Stomach smooth muscle (tissue), 2 donors: ENCODE data around the gene KCNK1.

Source experiments
- H3K27ac ChIP-seq: one replicate; pipeline ENCODE4 v1.7.0; 2013; ENCODE audit warnings: mild to moderate bottlenecking, low read length, inconsistent platforms
- H3K27me3 ChIP-seq, 2 donors: one replicate each; pipeline ENCODE4 v1.7.0; 2013; ENCODE audit warnings: low read length in 2 of 2; ENCODE audit not compliant: insufficient read depth in 2 of 2, control insufficient read depth in 1 of 2
- H3K36me3 ChIP-seq, 2 donors: one replicate each; pipeline ENCODE4 v1.7.0; 2013; ENCODE audit warnings: low read length in 2 of 2; ENCODE audit not compliant: control insufficient read depth in 2 of 2, insufficient read depth in 2 of 2
- H3K4me1 ChIP-seq: one replicate; pipeline ENCODE4 v1.7.0; 2013; ENCODE audit warnings: low read length; ENCODE audit not compliant: control insufficient read depth, insufficient read depth
- H3K4me3 ChIP-seq, 2 donors: one replicate each; pipeline ENCODE4 v1.7.0; 2013; ENCODE audit warnings: low read length in 2 of 2
- H3K9ac ChIP-seq, 2 donors: one replicate each; pipeline ENCODE4 v1.7.0; 2013; ENCODE audit warnings: low read length in 2 of 2, mild to moderate bottlenecking in 1 of 2
- H3K9me3 ChIP-seq, 2 donors: one replicate each; pipeline ENCODE4 v1.7.0; 2013; ENCODE audit warnings: low read length in 2 of 2; ENCODE audit not compliant: control insufficient read depth in 2 of 2
- donor health status: healthy.
- donor health status: Pancreatic carcinoma.

KCNK1 gene

DNA sequence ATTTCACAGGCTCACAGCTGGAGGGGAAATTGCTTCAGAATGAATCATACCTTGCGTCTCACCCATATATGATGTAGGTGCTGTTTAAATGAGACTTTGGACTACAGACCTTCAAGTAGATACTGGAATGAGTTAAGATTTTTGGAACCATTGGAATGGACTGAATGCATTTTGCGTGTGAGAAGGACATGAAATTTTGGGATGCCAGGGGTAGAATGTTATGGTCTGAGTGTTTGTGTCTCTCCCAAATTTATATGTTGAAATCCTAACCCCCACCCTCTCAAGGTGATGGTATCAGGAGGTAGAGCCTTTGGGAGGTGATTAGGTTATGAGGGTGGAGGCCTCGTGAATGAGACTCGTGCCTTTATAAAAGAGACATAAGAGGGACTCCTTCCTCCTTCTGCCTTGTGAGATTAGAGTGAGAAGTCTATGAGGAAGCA, 41.4 kb downstream of the KCNK1 start:
- Histone ChIP-seq H3K36me3 (no peaks in the 10 kb centered on the region), H3K27ac (no peak overlapping the region), H3K4me3 (no peak overlapping the region), H3K27me3 (no peaks in the 10 kb centered on the region), H3K9ac (no peak overlapping the region), H3K4me1 (no peaks in the 10 kb centered on the region), H3K9me3 (no peaks in the 10 kb centered on the region)

DNA sequence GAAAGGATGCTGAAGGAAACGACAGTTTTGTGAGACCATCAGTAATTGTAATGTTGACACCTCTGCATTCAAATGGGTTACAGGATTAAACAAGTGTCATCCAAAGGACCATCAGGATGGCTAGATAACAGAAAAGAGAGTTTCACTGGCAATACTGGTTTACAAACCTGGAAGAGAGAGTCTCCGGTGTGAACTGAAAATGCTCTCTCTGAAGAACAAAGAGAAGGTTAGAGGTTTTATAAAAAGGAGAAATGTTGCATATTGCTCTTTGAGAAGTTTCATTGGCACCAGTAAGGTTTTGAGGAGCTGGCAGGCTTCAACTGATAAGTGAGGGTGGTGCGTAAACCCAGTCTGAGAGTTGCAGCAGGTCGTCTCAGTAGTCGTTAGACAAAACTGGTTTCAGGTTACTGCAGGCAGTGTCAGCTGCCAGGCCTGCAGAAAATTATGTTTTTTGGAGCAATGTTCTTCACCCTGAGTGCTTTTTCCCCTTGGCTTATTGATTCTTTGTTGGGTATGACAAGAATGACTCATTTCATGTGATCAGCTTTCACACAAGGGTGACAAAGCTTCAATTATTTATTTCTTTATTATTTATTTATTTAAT, 42.2 kb downstream of the KCNK1 start:
- no peaks in the 10 kb centered on the region for H3K4me1 ChIP-seq
- no peaks in the 10 kb centered on the region for H3K36me3 ChIP-seq
- no peaks in the 10 kb centered on the region for H3K9me3 ChIP-seq
- no peak overlapping the region for H3K9ac ChIP-seq
- no peak overlapping the region for H3K4me3 ChIP-seq
- H3K27ac ChIP-seq = no peak overlapping the region
- H3K27me3 ChIP-seq = no peaks in the 10 kb centered on the region

DNA sequence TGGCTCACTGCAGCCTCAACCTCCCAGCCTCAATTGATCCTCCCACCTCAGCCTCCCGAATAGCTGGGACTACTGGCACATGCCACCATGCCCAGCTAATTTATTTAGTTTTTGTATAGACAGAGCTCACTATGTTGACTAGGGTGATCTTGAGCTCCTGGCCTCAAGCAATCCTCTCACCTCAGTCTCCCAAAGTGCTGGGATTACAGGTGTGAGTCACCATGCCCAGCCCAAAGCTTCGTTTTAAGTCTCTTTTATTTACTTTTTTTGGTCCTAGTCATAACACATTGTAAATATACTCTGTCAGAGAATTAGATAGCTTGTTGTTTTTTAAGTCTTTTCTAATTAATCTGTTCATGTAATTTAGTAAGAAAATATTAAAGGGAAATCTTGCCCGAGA, 42.8 kb downstream of the KCNK1 start:
- Histone ChIP-seq H3K4me3 (no peak overlapping the region), H3K27ac (no peak overlapping the region), H3K9me3 (no peaks in the 10 kb centered on the region), H3K36me3 (no peaks in the 10 kb centered on the region), H3K27me3 (no peaks in the 10 kb centered on the region), H3K9ac (no peak overlapping the region), H3K4me1 (no peaks in the 10 kb centered on the region)

DNA sequence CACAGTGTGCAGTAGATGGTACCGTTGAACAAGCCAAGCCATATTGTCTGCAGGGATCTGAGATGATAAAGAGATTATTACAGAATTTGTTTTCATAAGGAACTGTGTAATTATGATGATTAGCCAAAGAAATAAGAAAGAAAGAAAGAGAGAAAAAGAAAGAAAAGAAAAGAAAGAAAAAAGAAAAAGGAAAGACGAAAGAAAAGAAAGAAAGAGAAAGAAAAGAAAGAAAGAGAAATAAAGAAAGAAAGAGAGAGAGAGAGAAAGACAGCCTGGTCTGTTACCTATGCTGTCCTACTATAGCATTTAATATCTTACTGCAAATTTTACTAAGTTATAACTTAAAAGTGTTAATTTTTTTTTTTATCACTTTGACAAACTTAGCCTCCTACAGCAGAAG, 43.6 kb downstream of the KCNK1 start:
- Histone ChIP-seq H3K27me3 (no peaks in the 10 kb centered on the region), H3K9ac (no peak overlapping the region), H3K4me1 (no peaks in the 10 kb centered on the region), H3K9me3 (no peaks in the 10 kb centered on the region), H3K36me3 (no peaks in the 10 kb centered on the region), H3K4me3 (no peak overlapping the region), H3K27ac (no peak overlapping the region)

DNA sequence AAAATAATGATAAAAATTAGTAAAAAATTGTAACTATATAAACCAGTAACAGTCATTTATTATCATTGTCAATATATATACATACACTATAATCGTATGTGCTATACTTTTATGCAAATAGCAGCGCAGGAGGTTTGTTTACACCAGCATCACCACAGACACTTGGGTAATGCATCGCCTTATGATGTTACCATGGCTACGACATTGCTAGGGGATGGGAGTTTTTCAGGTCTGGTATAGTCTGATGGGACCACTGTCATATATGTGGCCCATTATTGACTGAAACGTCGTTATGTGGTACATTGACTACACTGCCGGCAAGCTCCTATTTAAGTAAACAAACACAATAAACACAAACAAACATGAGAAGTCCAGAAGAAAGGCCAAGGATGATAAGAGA, 45.6 kb downstream of the KCNK1 start:
- H3K9me3 ChIP-seq = no peaks in the 10 kb centered on the region
- no peak overlapping the region for H3K9ac ChIP-seq
- no peaks in the 10 kb centered on the region for H3K36me3 ChIP-seq
- H3K27ac ChIP-seq = no peak overlapping the region
- H3K27me3 ChIP-seq = no peaks in the 10 kb centered on the region
- H3K4me3 ChIP-seq = no peak overlapping the region
- no peaks in the 10 kb centered on the region for H3K4me1 ChIP-seq

DNA sequence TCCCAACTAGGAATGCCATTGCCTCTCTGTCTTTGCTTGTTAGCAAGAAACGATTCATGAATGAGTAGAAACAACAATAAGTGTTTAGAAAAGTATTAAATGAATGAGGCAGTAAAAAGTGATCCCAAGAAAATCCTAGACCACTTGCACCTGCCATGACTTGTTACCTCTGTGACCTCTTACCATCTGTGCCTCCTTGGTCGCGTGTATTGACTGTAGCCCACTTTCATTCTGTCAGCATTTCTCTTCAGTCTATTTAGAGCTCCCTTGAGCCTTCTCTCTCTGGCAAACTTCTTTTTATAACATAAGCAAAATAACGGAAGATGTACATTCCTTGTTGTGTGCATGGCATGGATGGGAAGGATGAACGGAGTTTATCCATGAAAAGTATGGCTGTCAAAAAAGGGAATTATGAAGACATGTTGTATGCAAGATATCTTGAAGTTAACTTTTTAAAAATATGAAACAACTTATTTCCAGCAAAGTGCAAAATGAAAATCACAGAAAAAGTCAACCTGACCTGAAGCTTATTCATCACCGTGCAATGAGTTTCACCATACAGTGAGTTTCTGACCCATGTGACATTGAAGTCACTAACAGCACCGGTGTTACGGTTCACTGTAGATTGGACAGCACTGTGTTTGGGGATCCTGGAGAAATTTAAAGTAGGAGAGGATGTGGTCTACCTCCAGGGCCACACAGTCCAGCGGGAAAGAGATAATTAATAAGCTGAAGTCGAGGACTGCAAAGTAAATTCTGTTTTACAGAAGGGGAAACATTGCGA, 47.7 kb downstream of the KCNK1 start:
- H3K27me3 ChIP-seq = no peaks in the 10 kb centered on the region
- no peaks in the 10 kb centered on the region for H3K4me1 ChIP-seq
- H3K9me3 ChIP-seq = no peaks in the 10 kb centered on the region
- no peaks in the 10 kb centered on the region for H3K36me3 ChIP-seq
- no peak overlapping the region for H3K9ac ChIP-seq
- H3K27ac ChIP-seq = no peak overlapping the region
- H3K4me3 ChIP-seq = no peak overlapping the region

DNA sequence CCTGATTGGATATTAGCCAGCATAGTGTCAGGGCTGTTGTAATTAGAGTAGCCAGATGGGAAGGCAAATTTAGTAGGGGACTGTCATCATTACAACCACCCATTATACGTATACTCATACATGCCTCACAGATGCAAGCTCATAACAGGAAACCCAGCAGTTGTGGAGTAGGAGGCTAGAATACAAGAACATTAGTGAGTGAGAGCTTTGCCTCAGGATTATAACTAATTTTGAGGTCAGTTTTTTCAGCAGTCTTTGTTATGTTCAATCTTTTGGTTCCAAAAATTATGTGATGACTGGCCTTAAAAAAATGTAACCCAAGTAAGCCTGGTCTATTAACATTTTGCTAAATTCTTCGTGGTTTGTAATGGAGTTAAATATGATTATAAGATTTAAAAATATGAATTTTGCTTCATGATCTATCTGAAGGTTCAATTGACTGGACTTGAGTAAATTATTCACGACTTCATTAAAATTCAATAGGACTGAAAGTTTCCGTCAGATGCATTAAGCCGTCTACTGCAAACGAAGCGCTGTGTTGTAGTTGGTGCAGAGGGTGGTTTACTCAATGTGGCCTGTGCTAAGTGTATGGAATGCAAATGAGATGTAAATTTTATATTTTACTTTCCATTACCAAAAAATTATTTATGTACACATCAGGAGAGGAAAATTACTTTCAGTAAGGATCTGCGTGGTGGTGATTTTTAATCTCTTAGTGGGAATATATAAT, 48.8 kb downstream of the KCNK1 start:
- Histone ChIP-seq H3K4me3 (no peak overlapping the region), H3K27me3 (no peaks in the 10 kb centered on the region), H3K36me3 (no peaks in the 10 kb centered on the region), H3K4me1 (no peaks in the 10 kb centered on the region), H3K27ac (no peak overlapping the region), H3K9ac (no peak overlapping the region), H3K9me3 (no peaks in the 10 kb centered on the region)

DNA sequence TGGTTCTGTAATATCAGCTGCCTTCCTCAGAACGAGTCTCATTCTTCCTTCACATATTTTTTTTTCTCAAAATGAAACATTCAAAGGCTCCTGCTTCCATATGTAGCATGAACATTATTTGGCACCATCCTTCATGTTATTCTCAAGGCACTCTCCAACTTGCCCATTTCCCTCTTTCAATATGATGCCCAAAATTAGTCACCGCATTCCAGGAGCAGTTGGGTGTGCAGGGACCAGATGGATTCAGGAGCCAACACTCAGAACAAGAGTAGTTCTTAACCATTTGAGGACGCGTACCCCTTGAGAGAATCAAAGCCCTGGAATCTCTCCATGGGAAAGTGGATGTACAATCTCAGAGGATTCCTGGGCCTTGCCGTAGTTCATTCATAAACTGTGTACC, 50.3 kb downstream of the KCNK1 start:
- Histone ChIP-seq H3K4me1 (no peaks in the 10 kb centered on the region), H3K9me3 (no peaks in the 10 kb centered on the region), H3K36me3 (no peaks in the 10 kb centered on the region), H3K27me3 (no peaks in the 10 kb centered on the region), H3K9ac (no peak overlapping the region), H3K4me3 (no peak overlapping the region), H3K27ac (no peak overlapping the region)

DNA sequence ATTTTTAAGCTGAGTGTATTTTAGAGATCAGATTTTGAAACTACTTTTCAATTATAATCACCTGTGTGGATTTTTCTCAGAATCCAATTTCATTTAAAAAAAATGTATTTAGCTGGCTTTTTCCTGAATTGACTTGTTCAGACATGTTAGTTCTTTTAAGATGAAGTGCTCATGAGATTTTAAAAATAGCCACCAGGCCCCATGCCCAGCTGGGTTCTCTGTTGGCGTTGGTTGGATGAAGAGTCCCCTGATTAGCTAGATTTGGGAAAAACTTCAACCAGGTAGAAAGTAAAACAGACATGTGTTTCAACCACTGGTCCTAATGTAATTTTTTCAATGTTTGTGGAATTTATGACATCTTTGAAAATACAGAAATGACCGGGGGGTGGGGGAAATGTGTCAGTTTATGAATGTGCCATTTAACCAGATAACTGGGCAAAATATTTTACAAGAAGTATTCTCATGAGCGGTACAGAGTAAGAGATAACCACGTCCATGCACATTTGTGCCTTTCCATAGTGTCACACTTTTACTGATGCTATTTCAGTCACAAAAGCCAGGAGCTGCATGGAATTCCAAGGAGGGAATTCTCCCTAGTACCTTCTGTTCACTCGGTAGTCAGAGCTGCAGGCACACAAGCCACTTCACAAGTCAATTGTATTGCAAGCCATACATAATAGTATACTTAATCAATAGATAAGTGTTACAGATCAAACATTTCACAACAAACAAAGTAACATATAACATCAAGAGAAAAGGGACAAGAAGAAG, 51.1 kb downstream of the KCNK1 start:
- H3K4me3 ChIP-seq = no peak overlapping the region
- no peak overlapping the region for H3K9ac ChIP-seq
- H3K36me3 ChIP-seq = no peaks in the 10 kb centered on the region
- H3K9me3 ChIP-seq = no peaks in the 10 kb centered on the region
- no peaks in the 10 kb centered on the region for H3K27me3 ChIP-seq
- H3K27ac ChIP-seq = no peak overlapping the region
- H3K4me1 ChIP-seq = no peaks in the 10 kb centered on the region

DNA sequence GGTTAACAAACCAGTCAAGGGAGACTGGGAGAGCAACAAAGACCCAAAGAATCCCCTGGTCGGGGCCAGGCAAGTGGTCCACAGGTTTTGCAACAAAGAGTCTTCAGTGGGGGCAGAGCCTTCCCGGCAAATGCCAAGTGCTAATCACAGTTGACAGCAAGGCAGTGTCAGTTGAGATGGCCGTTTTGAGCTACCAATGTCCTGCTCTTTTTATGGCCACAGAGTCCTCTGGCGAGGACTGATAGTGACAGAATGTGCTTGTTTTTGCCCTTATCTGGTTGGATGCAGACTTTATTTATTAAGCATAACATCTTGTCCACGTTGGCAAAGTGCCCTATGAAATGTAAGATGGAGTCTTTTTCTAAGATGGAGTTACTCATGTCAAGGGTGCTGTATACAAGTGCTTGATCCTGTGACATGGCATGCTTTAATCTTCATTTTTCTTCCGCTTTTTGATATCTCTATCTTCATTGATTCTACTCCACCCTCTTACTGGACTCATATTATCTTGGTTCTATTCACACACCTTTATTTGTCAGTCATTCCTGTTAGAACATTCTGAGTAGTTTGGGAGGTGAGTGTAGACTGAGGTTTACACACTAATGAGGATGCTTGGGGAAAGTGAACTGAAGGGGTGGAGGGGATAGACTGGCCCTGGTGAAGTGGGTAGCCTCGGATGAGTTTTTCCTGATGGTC, 51.8 kb downstream of the KCNK1 start:
- H3K27ac ChIP-seq = no peak overlapping the region

More for the DNA sequence above, 51.8 kb downstream of the KCNK1 start:
- Histone ChIP-seq H3K36me3 (no peaks in the 10 kb centered on the region), H3K9me3 (no peaks in the 10 kb centered on the region), H3K4me3 (no peak overlapping the region), H3K27me3 (no peaks in the 10 kb centered on the region), H3K9ac (no peak overlapping the region), H3K4me1 (no peaks in the 10 kb centered on the region)
